ENCODE data around the gene NOBOX. TPM values are rescaled to one million over a fixed set of nuclear protein-coding genes. Genes with fewer than 3 reads are reported as not detected.

Gene NOBOX
- total and polyA plus RNA-seq, 4 donors: not detected

GRCh38 chr7:144390481-144390880 is 13.0 kb downstream of the NOBOX start:
- Histone ChIP-seq H3K9me3 (ENCODE audit: control insufficient read depth in 4 of 4, low read length in 3 of 4) (no peaks in the 10 kb centered on the region), H3K36me3 (ENCODE audit: control insufficient read depth in 4 of 4, insufficient read depth in 3 of 4, low read depth in 1 of 4, low read length in 3 of 4) (no peaks in the 10 kb centered on the region), H3K4me3 (ENCODE audit: low read depth in 1 of 3, low read length in 3 of 3) (no peak overlapping the region), H3K27ac (ENCODE audit: low read depth in 1 of 2, low read length in 2 of 2) (no peak overlapping the region), H3K9ac (ENCODE audit: low read depth in 1 of 2, low read length in 2 of 2) (no peak overlapping the region), H3K27me3 (ENCODE audit: control insufficient read depth in 4 of 4, insufficient read depth in 4 of 4, low read length in 3 of 4) (no peaks in the 10 kb centered on the region), H3K4me1 (ENCODE audit: control insufficient read depth in 4 of 4, insufficient read depth in 4 of 4, low read length in 3 of 4) (peaks cover 0 to 6% (median 0%) of the 10 kb centered on the region in 4 donors)
- WGBS: 80% methylated on average over 7 of the region's 7 CpGs
- TF ChIP-seq CTCF (IDR thresholded peaks at IDR 0.05; ENCODE audit: low read depth, low read length, missing input control) (no peak), HNF4G (IDR thresholded peaks at IDR 0.05) (no peak), EGR1 (IDR thresholded peaks at IDR 0.05; ENCODE audit: low read depth in 2 of 2) (no peak), YY1 (IDR thresholded peaks at IDR 0.05) (no peak), SP1 (IDR thresholded peaks at IDR 0.05) (no peak), TAF1 (conservative IDR thresholded peaks at IDR 0.05) (no peak), REST (IDR thresholded peaks at IDR 0.05) (no peak), NR2F2 (IDR thresholded peaks at IDR 0.05) (no peak)
- DNase-seq (ENCODE audit: low spot score): no peak

- Histone ChIP-seq H3K27me3 (ENCODE audit: control insufficient read depth in 4 of 4, insufficient read depth in 4 of 4, low read length in 3 of 4) (no peaks in the 10 kb centered on the region), H3K9ac (ENCODE audit: low read depth in 1 of 2, low read length in 2 of 2) (no peak overlapping the region), H3K27ac (ENCODE audit: low read depth in 1 of 2, low read length in 2 of 2) (no peak overlapping the region), H3K9me3 (ENCODE audit: control insufficient read depth in 4 of 4, low read length in 3 of 4) (no peaks in the 10 kb centered on the region), H3K4me1 (ENCODE audit: control insufficient read depth in 4 of 4, insufficient read depth in 4 of 4, low read length in 3 of 4) (peaks cover 0 to 6% (median 0%) of the 10 kb centered on the region in 4 donors), H3K4me3 (ENCODE audit: low read depth in 1 of 3, low read length in 3 of 3) (no peak overlapping the region), H3K36me3 (ENCODE audit: control insufficient read depth in 4 of 4, insufficient read depth in 3 of 4, low read depth in 1 of 4, low read length in 3 of 4) (no peaks in the 10 kb centered on the region)
- no peak for DNase-seq (ENCODE audit: low spot score)
- no peak for TF ChIP-seq FOXA2 (IDR thresholded peaks at IDR 0.05)
- no peak for TF ChIP-seq SP1 (IDR thresholded peaks at IDR 0.05)
- TF ChIP-seq MAX (IDR thresholded peaks at IDR 0.05): no peak
- no peak for TF ChIP-seq CTCF (IDR thresholded peaks at IDR 0.05; ENCODE audit: low read depth, low read length, missing input control)
- no peak for TF ChIP-seq JUND (IDR thresholded peaks at IDR 0.05)
- no peak for TF ChIP-seq HNF4G (IDR thresholded peaks at IDR 0.05)
- 81% methylated on average over 5 of the region's 5 CpGs for WGBS
Observed at GRCh38 chr7:144388950-144389349, 14.5 kb downstream of the NOBOX start.
